ENCODE results near the gene ZNF710.

The ZNF710 gene

GRCh38 chr15:90029024-90029423 lies 27.9 kb downstream of the ZNF710 start:
- Histone ChIP-seq H3K79me2 (ENCODE audit: control insufficient read depth, insufficient read depth, low read length, poor library complexity) (no peaks in the 10 kb centered on the region), H3K36me3 (ENCODE audit: control insufficient read depth in 1 of 2, insufficient read depth in 2 of 2, low read length in 2 of 2) (no peaks in the 10 kb centered on the region), H3K4me3 (ENCODE audit: low read depth, low read length) (no peak overlapping the region), H3K18ac (ENCODE audit: low read length) (no peak overlapping the region), H2BK120ac (ENCODE audit: insufficient read depth, low read length, poor library complexity) (no peak overlapping the region), H3K23ac (ENCODE audit: low read length) (no peak overlapping the region), H4K8ac (ENCODE audit: low read depth, low read length) (no peak overlapping the region), H3K9me3 (ENCODE audit: insufficient read depth, low read depth, low read length) (no peaks in the 10 kb centered on the region), H3K4me2 (ENCODE audit: low read length) (no peak overlapping the region), H3K4ac (ENCODE audit: low read depth, low read length) (no peak overlapping the region), H4K91ac (ENCODE audit: low read depth, low read length) (no peak overlapping the region), H2AK5ac (ENCODE audit: low read length) (no peak overlapping the region), H2BK5ac (ENCODE audit: low read depth, low read length, poor library complexity) (no peak overlapping the region), H3K14ac (ENCODE audit: low read length) (no peak overlapping the region), H2AFZ (ENCODE audit: insufficient read depth, low read length, poor library complexity) (no peak overlapping the region), H3K27me3 (ENCODE audit: insufficient read depth, low read length) (no peaks in the 10 kb centered on the region), H3K79me1 (ENCODE audit: low read length) (no peaks in the 10 kb centered on the region), H4K12ac (ENCODE audit: low read depth, low read length) (no peak overlapping the region), H3K4me1 (ENCODE audit: control insufficient read depth in 1 of 2, insufficient read depth in 2 of 2, low read length in 2 of 2) (no peaks in the 10 kb centered on the region), H3K27ac (ENCODE audit: low read depth, low read length) (no peak overlapping the region), H3K9ac (ENCODE audit: low read length) (no peak overlapping the region), H2BK12ac (ENCODE audit: low read length) (no peak overlapping the region)
- no CpG with 5 or more reads among the region's 1 CpG for WGBS (ENCODE audit: extremely low coverage, insufficient coverage, insufficient read length)
- no peak for DNase-seq

GRCh38 chr15:90030376-90030775 lies 29.3 kb downstream of the ZNF710 start:
- Histone ChIP-seq H4K91ac (ENCODE audit: low read depth, low read length) (no peak overlapping the region), H3K9me3 (ENCODE audit: insufficient read depth, low read depth, low read length) (no peaks in the 10 kb centered on the region), H3K4me1 (ENCODE audit: control insufficient read depth in 1 of 2, insufficient read depth in 2 of 2, low read length in 2 of 2) (peaks cover 12 to 13% of the 10 kb centered on the region in 2 experiments), H3K36me3 (ENCODE audit: control insufficient read depth in 1 of 2, insufficient read depth in 2 of 2, low read length in 2 of 2) (no peaks in the 10 kb centered on the region), H3K27me3 (ENCODE audit: insufficient read depth, low read length) (no peaks in the 10 kb centered on the region), H3K18ac (ENCODE audit: low read length) (no peak overlapping the region), H3K4me2 (ENCODE audit: low read length) (no peak overlapping the region), H4K12ac (ENCODE audit: low read depth, low read length) (no peak overlapping the region), H2AK5ac (ENCODE audit: low read length) (no peak overlapping the region), H2BK12ac (ENCODE audit: low read length) (no peak overlapping the region), H2BK5ac (ENCODE audit: low read depth, low read length, poor library complexity) (no peak overlapping the region), H2AFZ (ENCODE audit: insufficient read depth, low read length, poor library complexity) (no peak overlapping the region), H3K27ac (ENCODE audit: low read depth, low read length) (no peak overlapping the region), H3K4me3 (ENCODE audit: low read depth, low read length) (no peak overlapping the region), H3K79me1 (ENCODE audit: low read length) (peaks cover 5% of the 10 kb centered on the region), H3K14ac (ENCODE audit: low read length) (no peak overlapping the region), H3K79me2 (ENCODE audit: control insufficient read depth, insufficient read depth, low read length, poor library complexity) (no peaks in the 10 kb centered on the region), H3K4ac (ENCODE audit: low read depth, low read length) (no peak overlapping the region), H3K23ac (ENCODE audit: low read length) (no peak overlapping the region), H4K8ac (ENCODE audit: low read depth, low read length) (no peak overlapping the region), H2BK120ac (ENCODE audit: insufficient read depth, low read length, poor library complexity) (no peak overlapping the region), H3K9ac (ENCODE audit: low read length) (no peak overlapping the region)
- WGBS (ENCODE audit: extremely low coverage, insufficient coverage, insufficient read length), result no CpG with 5 or more reads among the region's 8 CpGs
- DNase-seq, result no peak

DNA sequence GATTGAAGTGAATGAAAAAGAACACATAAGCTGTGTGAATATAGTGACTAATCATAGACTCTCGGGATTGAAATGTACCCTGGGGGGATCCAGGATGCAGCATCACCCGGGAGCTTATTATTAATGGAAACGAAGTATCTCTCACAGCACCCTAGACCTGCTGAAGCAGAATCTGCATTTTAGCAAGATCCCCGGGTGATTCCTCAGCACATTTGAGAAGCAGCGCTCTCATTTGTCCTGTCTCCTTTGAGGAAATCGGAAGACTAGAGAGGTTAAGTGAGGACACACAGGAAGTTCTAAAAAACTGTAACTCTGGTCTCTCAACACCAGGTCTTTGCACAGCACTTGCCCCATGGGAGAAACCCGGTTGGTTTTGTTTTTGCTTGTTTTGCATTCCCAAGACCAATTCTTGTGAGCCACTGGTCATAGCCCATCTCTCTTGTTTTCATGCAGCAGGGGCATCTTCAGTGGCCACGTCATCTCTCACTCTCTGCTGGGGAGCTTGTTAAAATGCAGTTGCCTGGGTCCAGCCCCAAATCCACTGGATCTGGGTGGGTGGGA lies 30.2 kb downstream of the ZNF710 start:
- H3K9ac ChIP-seq (ENCODE audit: low read length), result no peak overlapping the region
- H2AFZ ChIP-seq (ENCODE audit: insufficient read depth, low read length, poor library complexity), result no peak overlapping the region
- H3K27me3 ChIP-seq (ENCODE audit: insufficient read depth, low read length), result no peaks in the 10 kb centered on the region
- H3K36me3 ChIP-seq (ENCODE audit: control insufficient read depth in 1 of 2, insufficient read depth in 2 of 2, low read length in 2 of 2), result no peaks in the 10 kb centered on the region
- H2BK120ac ChIP-seq (ENCODE audit: insufficient read depth, low read length, poor library complexity), result no peak overlapping the region
- H3K79me1 ChIP-seq (ENCODE audit: low read length), result peaks cover 7% of the 10 kb centered on the region
- H3K4me2 ChIP-seq (ENCODE audit: low read length), result no peak overlapping the region
- peaks cover 18 to 21% of the 10 kb centered on the region in 2 experiments for H3K4me1 ChIP-seq (ENCODE audit: control insufficient read depth in 1 of 2, insufficient read depth in 2 of 2, low read length in 2 of 2)
- H3K14ac ChIP-seq (ENCODE audit: low read length), result no peak overlapping the region
- no peak overlapping the region for H2BK5ac ChIP-seq (ENCODE audit: low read depth, low read length, poor library complexity)
- H3K4me3 ChIP-seq (ENCODE audit: low read depth, low read length), result no peak overlapping the region
- no peak overlapping the region for H4K91ac ChIP-seq (ENCODE audit: low read depth, low read length)
- no peak overlapping the region for H2BK12ac ChIP-seq (ENCODE audit: low read length)
- no peak overlapping the region for H3K4ac ChIP-seq (ENCODE audit: low read depth, low read length)
- peak; percentile 47 to 76 for DNase-seq
- no peak overlapping the region for H3K27ac ChIP-seq (ENCODE audit: low read depth, low read length)
- no peaks in the 10 kb centered on the region for H3K9me3 ChIP-seq (ENCODE audit: insufficient read depth, low read depth, low read length)
- no CpG with 5 or more reads among the region's 8 CpGs for WGBS (ENCODE audit: extremely low coverage, insufficient coverage, insufficient read length)
- H3K18ac ChIP-seq (ENCODE audit: low read length), result no peak overlapping the region
- H3K79me2 ChIP-seq (ENCODE audit: control insufficient read depth, insufficient read depth, low read length, poor library complexity), result no peaks in the 10 kb centered on the region
- H3K23ac ChIP-seq (ENCODE audit: low read length), result no peak overlapping the region
- H4K8ac ChIP-seq (ENCODE audit: low read depth, low read length), result no peak overlapping the region
- no peak overlapping the region for H2AK5ac ChIP-seq (ENCODE audit: low read length)
- H4K12ac ChIP-seq (ENCODE audit: low read depth, low read length), result no peak overlapping the region

DNA sequence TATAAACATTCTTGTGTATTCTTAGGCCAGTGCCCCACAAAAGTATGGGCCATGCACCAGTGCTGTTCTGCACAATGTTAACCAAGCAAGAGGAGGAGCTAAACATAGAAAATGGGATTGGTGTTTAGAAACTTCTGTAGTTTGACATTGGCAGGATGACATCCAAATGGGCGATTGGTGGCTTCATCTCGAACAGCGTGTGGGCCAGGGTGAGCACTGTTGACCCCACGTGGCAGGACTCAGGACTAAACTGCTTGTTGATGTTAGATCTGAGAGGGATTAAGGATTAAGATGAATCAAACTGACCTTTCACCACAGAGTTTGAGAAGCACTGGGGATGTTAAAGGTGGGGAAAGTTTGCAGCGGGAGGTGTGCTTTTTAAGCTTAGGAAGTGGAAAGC lies 31.9 kb downstream of the ZNF710 start:
- whole genome bisulfite sequencing (ENCODE audit: extremely low coverage, insufficient coverage, insufficient read length), result no CpG with 5 or more reads among the region's 5 CpGs
- no peak overlapping the region for H3K18ac ChIP-seq (ENCODE audit: low read length)
- H3K79me1 ChIP-seq (ENCODE audit: low read length), result peaks cover 7% of the 10 kb centered on the region

More for the DNA sequence above, 31.9 kb downstream of the ZNF710 start:
- Histone ChIP-seq H2BK5ac (ENCODE audit: low read depth, low read length, poor library complexity) (no peak overlapping the region), H3K79me2 (ENCODE audit: control insufficient read depth, insufficient read depth, low read length, poor library complexity) (no peaks in the 10 kb centered on the region), H4K8ac (ENCODE audit: low read depth, low read length) (no peak overlapping the region), H2AFZ (ENCODE audit: insufficient read depth, low read length, poor library complexity) (no peak overlapping the region), H2AK5ac (ENCODE audit: low read length) (no peak overlapping the region), H3K4ac (ENCODE audit: low read depth, low read length) (no peak overlapping the region), H3K9ac (ENCODE audit: low read length) (no peak overlapping the region), H2BK120ac (ENCODE audit: insufficient read depth, low read length, poor library complexity) (no peak overlapping the region), H4K12ac (ENCODE audit: low read depth, low read length) (no peak overlapping the region), H3K9me3 (ENCODE audit: insufficient read depth, low read depth, low read length) (no peaks in the 10 kb centered on the region), H3K14ac (ENCODE audit: low read length) (no peak overlapping the region), H3K23ac (ENCODE audit: low read length) (no peak overlapping the region), H3K4me1 (ENCODE audit: control insufficient read depth in 1 of 2, insufficient read depth in 2 of 2, low read length in 2 of 2) (peaks cover 27 to 33% of the 10 kb centered on the region in 2 experiments), H3K4me3 (ENCODE audit: low read depth, low read length) (no peak overlapping the region), H3K36me3 (ENCODE audit: control insufficient read depth in 1 of 2, insufficient read depth in 2 of 2, low read length in 2 of 2) (no peaks in the 10 kb centered on the region), H3K27me3 (ENCODE audit: insufficient read depth, low read length) (no peaks in the 10 kb centered on the region), H4K91ac (ENCODE audit: low read depth, low read length) (no peak overlapping the region), H3K4me2 (ENCODE audit: low read length) (no peak overlapping the region), H2BK12ac (ENCODE audit: low read length) (no peak overlapping the region), H3K27ac (ENCODE audit: low read depth, low read length) (no peak overlapping the region)
- DNase-seq, result no peak

Measured in trophoblast cell (in vitro differentiated cells and primary cell).